Astrocyte (in vitro differentiated cells and primary cell): ENCODE measurements around the gene POLR2M. TPM values are rescaled to one million over a fixed set of nuclear protein-coding genes. Genes with fewer than 3 reads are reported as not detected.

Source experiments
- DNase-seq: peaks from one replicate; pipeline ENCODE4 v3.0.0-alpha.2; 2010; ENCODE audit warnings: low read depth
- FAIRE-seq: peaks from 2 replicates; lab custom pipeline; 2011; peaks lifted over from hg19 to GRCh38; lab: Jason Lieb, UNC
- H2AFZ ChIP-seq: 2 replicates; pipeline ENCODE4 v1.6.0; 2012; ENCODE audit warnings: low read depth, low read length, inconsistent platforms
- H3K27ac ChIP-seq: 2 replicates; pipeline ENCODE4 v1.5.1; 2011; ENCODE audit warnings: low read depth, low read length, inconsistent platforms
- H3K27me3 ChIP-seq: 2 replicates; pipeline ENCODE4 v1.6.0; 2011; ENCODE audit warnings: low read length, inconsistent platforms; ENCODE audit not compliant: insufficient read depth
- H3K36me3 ChIP-seq: 2 replicates; pipeline ENCODE4 v1.5.1; 2011; ENCODE audit warnings: low read length, inconsistent platforms; ENCODE audit not compliant: insufficient read depth
- H3K4me1 ChIP-seq: 2 replicates; pipeline ENCODE4 v1.5.1; 2011; ENCODE audit warnings: low read length, inconsistent platforms; ENCODE audit not compliant: insufficient read depth
- H3K4me2 ChIP-seq: 2 replicates; pipeline ENCODE4 v1.6.0; 2012; ENCODE audit warnings: low read length, inconsistent platforms
- H3K4me3 ChIP-seq: 2 replicates; pipeline ENCODE4 v1.5.1; 2011; ENCODE audit warnings: low read depth, mild to moderate bottlenecking, low read length, inconsistent platforms; ENCODE audit not compliant: insufficient read depth
- H3K79me2 ChIP-seq: 2 replicates; pipeline ENCODE4 v1.6.0; 2012; ENCODE audit warnings: mild to moderate bottlenecking, low read length, inconsistent platforms; ENCODE audit not compliant: insufficient read depth
- H3K9ac ChIP-seq: 2 replicates; pipeline ENCODE4 v1.6.0; 2012; ENCODE audit warnings: mild to moderate bottlenecking, low read length, inconsistent platforms
- H3K9me3 ChIP-seq: 2 replicates; pipeline ENCODE4 v1.5.1; 2012; ENCODE audit warnings: low read depth, mild to moderate bottlenecking, low read length, inconsistent platforms; ENCODE audit not compliant: insufficient read depth
- H4K20me1 ChIP-seq: 2 replicates; pipeline ENCODE4 v1.6.0; 2012; ENCODE audit warnings: low read length, inconsistent platforms; ENCODE audit not compliant: insufficient read depth
- H3K27ac Mint-ChIP-seq: one replicate; pipeline ENCODE4 v1.8.0; 2021; ENCODE audit warnings: mild to moderate bottlenecking, mixed read lengths; ENCODE audit not compliant: unreplicated experiment
- H3K27me3 Mint-ChIP-seq: one replicate; pipeline ENCODE4 v1.8.0; 2021; ENCODE audit warnings: low read depth, mixed read lengths; ENCODE audit not compliant: unreplicated experiment
- H3K36me3 Mint-ChIP-seq: one replicate; pipeline ENCODE4 v1.8.0; 2021; ENCODE audit warnings: low read depth, mixed read lengths; ENCODE audit not compliant: unreplicated experiment
- H3K4me1 Mint-ChIP-seq: one replicate; pipeline ENCODE4 v1.8.0; 2021; ENCODE audit warnings: low read depth, mixed read lengths; ENCODE audit not compliant: unreplicated experiment
- H3K4me3 Mint-ChIP-seq: one replicate; pipeline ENCODE4 v1.8.0; 2021; ENCODE audit warnings: mild to moderate bottlenecking, moderate library complexity, mixed read lengths; ENCODE audit not compliant: unreplicated experiment
- H3K9me3 Mint-ChIP-seq: one replicate; pipeline ENCODE4 v1.8.0; 2021; ENCODE audit warnings: mild to moderate bottlenecking, mixed read lengths; ENCODE audit not compliant: unreplicated experiment
- CTCF ChIP-seq: IDR thresholded peaks from 2 replicates; pipeline ENCODE4 v1.5.1; 2011; ENCODE audit warnings: low read depth, mild to moderate bottlenecking, inconsistent platforms, low read length, moderate library complexity; ENCODE audit not compliant: insufficient read depth
- EZH2 ChIP-seq: IDR thresholded peaks from 2 replicates; pipeline ENCODE4 v1.6.1; 2012; ENCODE audit warnings: mild to moderate bottlenecking, low read length, inconsistent platforms; ENCODE audit not compliant: insufficient read depth
- total RNA-seq: library from RNA; stranded (reverse); gene quantifications from 2 replicates; pipeline ENCODE4 v1.2.1, GENCODE V29; 2021

The POLR2M gene
- total RNA-seq, 1 donor from 2014 or later = 61.4 TPM

DNA sequence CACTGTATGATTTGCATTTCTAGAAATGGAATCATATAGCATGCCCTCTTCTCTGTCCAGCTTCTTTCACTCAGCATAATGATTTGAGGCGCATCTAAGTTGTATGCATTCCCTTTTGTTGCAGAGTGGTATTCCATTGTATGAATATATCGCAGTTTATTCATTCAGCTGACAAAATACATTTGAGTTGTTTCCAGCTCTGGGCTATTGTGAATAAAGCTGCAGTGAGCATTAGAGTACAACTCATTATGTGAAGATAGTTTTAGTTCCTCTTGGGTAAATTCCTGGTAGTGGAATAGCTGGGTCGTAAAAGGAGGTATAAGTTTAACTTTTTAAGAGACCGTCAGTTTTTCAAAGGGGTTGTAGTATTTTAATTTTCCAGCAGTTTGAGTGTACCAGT lies 38.5 kb upstream of the POLR2M start:
- TF ChIP-seq CTCF = no peak
- TF ChIP-seq EZH2 = no peak
- H3K36me3 Mint-ChIP-seq = no peaks in the 10 kb centered on the region
- FAIRE-seq = no peak

DNA sequence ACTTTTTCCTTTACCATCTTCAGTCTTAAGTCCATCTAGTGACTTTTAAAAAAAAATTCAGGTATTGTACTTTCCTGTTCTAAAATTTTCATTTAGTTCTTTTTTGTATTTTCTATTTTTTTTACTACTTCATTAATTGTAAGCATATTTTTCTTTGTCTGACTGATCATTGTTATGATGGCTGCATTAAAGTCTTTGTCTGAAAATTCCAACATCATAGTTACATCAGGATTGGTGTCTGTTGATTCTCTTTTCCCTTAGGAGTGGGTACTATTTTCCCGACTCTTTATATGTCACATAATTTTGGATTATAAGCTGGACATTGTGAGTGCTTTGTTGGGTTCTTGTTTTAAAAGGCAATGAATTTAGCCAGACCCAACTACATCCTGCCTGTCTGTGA lies 34.9 kb upstream of the POLR2M start:
- no peaks in the 10 kb centered on the region for H3K36me3 Mint-ChIP-seq
- no peaks in the 10 kb centered on the region for H3K27me3 Mint-ChIP-seq
- H3K27ac Mint-ChIP-seq = peak overlapping the region; percentile 64

More for the DNA sequence above, 38.5 kb upstream of the POLR2M start:
- H3K4me3 Mint-ChIP-seq = no peak overlapping the region
- H3K4me3 ChIP-seq = no peak overlapping the region
- H3K9me3 Mint-ChIP-seq = no peaks in the 10 kb centered on the region
- H3K27me3 ChIP-seq = no peaks in the 10 kb centered on the region
- DNase-seq = no peak
- H3K4me1 ChIP-seq = peaks cover 8% of the 10 kb centered on the region
- no peak overlapping the region for H3K9ac ChIP-seq
- H3K4me1 Mint-ChIP-seq = peaks cover 17% of the 10 kb centered on the region
- H4K20me1 ChIP-seq = no peaks in the 10 kb centered on the region
- no peak overlapping the region for H3K27ac Mint-ChIP-seq
- H2AFZ ChIP-seq = no peak overlapping the region
- no peaks in the 10 kb centered on the region for H3K9me3 ChIP-seq
- no peaks in the 10 kb centered on the region for H3K27me3 Mint-ChIP-seq
- H3K79me2 ChIP-seq = no peaks in the 10 kb centered on the region
- no peak overlapping the region for H3K27ac ChIP-seq
- H3K4me2 ChIP-seq = no peak overlapping the region
- no peaks in the 10 kb centered on the region for H3K36me3 ChIP-seq

More for the DNA sequence above, 34.9 kb upstream of the POLR2M start:
- H3K4me2 ChIP-seq = no peak overlapping the region
- FAIRE-seq (no peak), DNase-seq (no peak)
- H3K4me3 Mint-ChIP-seq = no peak overlapping the region
- H3K27me3 ChIP-seq = no peaks in the 10 kb centered on the region
- H3K79me2 ChIP-seq = no peaks in the 10 kb centered on the region
- H2AFZ ChIP-seq = no peak overlapping the region
- H3K4me1 ChIP-seq = peaks cover 8% of the 10 kb centered on the region
- H3K9me3 Mint-ChIP-seq = no peaks in the 10 kb centered on the region
- TF ChIP-seq EZH2 (no peak), CTCF (no peak)
- no peak overlapping the region for H3K4me3 ChIP-seq
- no peaks in the 10 kb centered on the region for H3K36me3 ChIP-seq
- no peaks in the 10 kb centered on the region for H4K20me1 ChIP-seq
- no peak overlapping the region for H3K9ac ChIP-seq
- no peak overlapping the region for H3K27ac ChIP-seq
- peaks cover 21% of the 10 kb centered on the region for H3K4me1 Mint-ChIP-seq
- H3K9me3 ChIP-seq = no peaks in the 10 kb centered on the region
